ENCODE results near the gene SNRPA.

Gene SNRPA

GRCh38 chr19:40800339-40800996 lies 49.5 kb downstream of the SNRPA start:
- H3K4me3 ChIP-seq (ENCODE audit: low read depth, low read length): peak overlapping the region; percentile 87
- TF ChIP-seq CTCF (IDR thresholded peaks at IDR 0.05; ENCODE audit: low read depth, low read length): no peak

DNA sequence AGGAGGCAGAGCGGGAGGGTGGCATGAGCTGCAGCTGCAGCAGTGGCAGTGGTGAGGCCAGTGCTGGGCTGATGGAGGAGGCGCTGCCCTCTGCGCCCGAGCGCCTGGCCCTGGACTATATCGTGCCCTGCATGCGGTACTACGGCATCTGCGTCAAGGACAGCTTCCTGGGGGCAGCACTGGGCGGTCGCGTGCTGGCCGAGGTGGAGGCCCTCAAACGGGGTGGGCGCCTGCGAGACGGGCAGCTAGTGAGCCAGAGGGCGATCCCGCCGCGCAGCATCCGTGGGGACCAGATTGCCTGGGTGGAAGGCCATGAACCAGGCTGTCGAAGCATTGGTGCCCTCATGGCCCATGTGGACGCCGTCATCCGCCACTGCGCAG lies 50.0 kb downstream of the SNRPA start:
- peak overlapping the region; percentile 17; the same call in 1 of the 2 replicates for H3K4me3 ChIP-seq (ENCODE audit: low read depth, low read length)
- TF ChIP-seq CTCF (IDR thresholded peaks at IDR 0.05; ENCODE audit: low read depth, low read length): no peak

GRCh38 chr19:40801426-40802299 lies 50.7 kb downstream of the SNRPA start:
- 0 out of 2 replicates have a peak overlapping the region, but pooled peaks have one; percentile 17 for H3K4me3 ChIP-seq (ENCODE audit: low read depth, low read length)
- no peak for TF ChIP-seq CTCF (IDR thresholded peaks at IDR 0.05; ENCODE audit: low read depth, low read length)

- peak overlapping the region; percentile 1; the same call in 1 of the 2 replicates for H3K4me3 ChIP-seq (ENCODE audit: low read depth, low read length)
- TF ChIP-seq CTCF (IDR thresholded peaks at IDR 0.05; ENCODE audit: low read depth, low read length): no peak
These were observed 51.5 kb downstream of the SNRPA start for GRCh38 chr19:40802300-40803169.

DNA sequence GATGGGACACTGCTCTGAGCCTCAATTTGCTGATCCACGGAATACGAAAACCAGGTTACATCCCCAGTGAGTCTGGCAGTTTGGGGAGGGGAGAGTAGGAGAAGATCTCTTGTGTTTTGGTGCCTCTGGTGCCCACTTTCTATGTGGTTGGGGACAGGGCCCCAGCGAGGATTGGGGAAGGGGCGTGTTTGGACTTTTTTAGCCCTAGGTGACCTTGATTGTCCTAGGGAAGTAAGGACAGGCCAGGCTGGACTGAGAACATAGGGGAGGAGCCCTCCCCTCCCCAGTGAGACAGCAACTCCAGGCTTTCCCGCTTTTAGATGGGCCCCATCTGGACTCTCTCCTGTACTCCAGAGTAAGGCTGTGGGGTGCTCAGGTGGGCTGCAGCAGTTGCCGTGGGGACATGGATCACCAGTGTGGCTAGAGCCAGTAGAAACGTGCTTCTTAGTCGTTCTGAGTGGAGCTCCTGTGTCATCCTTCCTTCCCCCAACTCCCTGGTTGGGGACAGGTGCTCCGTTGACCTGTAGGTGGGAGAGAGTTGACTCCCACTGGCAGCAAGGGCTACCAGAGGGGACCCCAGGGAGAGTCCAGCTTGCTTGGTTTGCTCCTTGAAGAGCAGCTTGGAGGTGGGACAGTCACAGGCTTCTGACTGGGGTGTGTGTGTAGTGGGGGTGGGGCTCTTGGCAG lies 52.3 kb downstream of the SNRPA start:
- no peak for TF ChIP-seq CTCF (IDR thresholded peaks at IDR 0.05; ENCODE audit: low read depth, low read length)
- H3K4me3 ChIP-seq (ENCODE audit: low read depth, low read length): no peak overlapping the region

GRCh38 chr19:40803857-40804782 lies 53.1 kb downstream of the SNRPA start:
- TF ChIP-seq CTCF (IDR thresholded peaks at IDR 0.05; ENCODE audit: low read depth, low read length): no peak
- no peak overlapping the region for H3K4me3 ChIP-seq (ENCODE audit: low read depth, low read length)
